ENCODE results near the gene UGT1A1. TPM values are rescaled to one million over a fixed set of nuclear protein-coding genes. Genes with fewer than 3 reads are reported as not detected.

Gene UGT1A1
- total and polyA plus RNA-seq, 2 of the 13 experiments (the other 11 are each of a cell fraction or from before 2014, with no cell fraction given) = 0.69 to 0.75 TPM

DNA sequence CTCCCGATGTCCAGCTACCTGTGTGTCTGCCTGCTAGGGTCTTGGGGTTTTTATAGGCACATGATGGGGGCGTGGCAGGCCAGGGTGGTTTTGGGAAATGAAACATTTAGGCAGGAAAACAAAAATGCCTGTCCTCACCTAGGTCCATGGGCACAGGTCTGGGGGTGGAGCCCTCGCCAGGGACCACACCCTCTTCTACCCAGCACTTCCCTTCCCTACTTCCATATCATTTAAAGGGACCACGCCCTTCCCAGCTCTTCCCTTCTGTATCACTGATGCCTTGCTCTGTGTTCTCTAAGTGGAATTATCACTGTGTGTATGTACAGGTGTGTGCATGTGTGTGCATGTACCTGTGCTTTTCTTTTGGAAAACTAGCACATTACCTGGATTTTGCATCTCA lies 6.3 kb downstream of the UGT1A1 start:
- Histone ChIP-seq H3K27me3 (ENCODE audit: control insufficient read depth in 1 of 2, insufficient read depth in 2 of 2, low read length in 2 of 2) (peaks cover 4 to 47% of the 10 kb centered on the region in 2 experiments; a peak in 3 of 5 replicates), H4K20me1 (ENCODE audit: insufficient read depth, low read length) (no peaks in the 10 kb centered on the region), H3K4me3 (replicated peaks in 1 of 3; ENCODE audit: insufficient read depth in 1 of 3, low read depth in 2 of 3, low read length in 3 of 3) (no peak overlapping the region), H3K79me2 (ENCODE audit: insufficient read depth, low read length) (no peaks in the 10 kb centered on the region), H3K9me3 (ENCODE audit: low read length) (no peaks in the 10 kb centered on the region), H3K36me3 (replicated peaks in 1 of 2; ENCODE audit: control insufficient read depth in 1 of 2, insufficient read depth in 2 of 2, low read length in 2 of 2) (no peaks in the 10 kb centered on the region), H3K4me2 (ENCODE audit: low read depth, low read length) (no peak overlapping the region), H2AFZ (ENCODE audit: low read length) (no peak overlapping the region), H3K27ac (ENCODE audit: extremely low read length, insufficient read depth, low read length) (no peak overlapping the region), H3K9ac (ENCODE audit: insufficient read depth, low read depth, low read length) (no peak overlapping the region), H3K4me1 (ENCODE audit: insufficient read depth, low read length) (no peaks in the 10 kb centered on the region)
- CTCF ChIA-PET (ENCODE audit: low intra/inter-chr PET ratio, low total read pairs) = no interaction called here
- DNase-seq (ENCODE audit: low spot score) = no peak
- intact Hi-C loops (cut with micrococcal nuclease; ENCODE audit: unreplicated experiment) (no loop called here), in situ Hi-C loops (cut with HindIII; ENCODE audit: extremely low pct_ligation_motif_present, low pct_unique_long_range_greater_than_20kb) (no loop called here)
- WGBS (ENCODE audit: low lambda C conversion rate) = 68% methylated on average over 4 of the region's 4 CpGs
- TF ChIP-seq KDM6A (CRISPR knock-in tag; IDR thresholded peaks at IDR 0.05; ENCODE audit: low read depth) = no peak
- BruUV-seq (replicated peaks) = no TSS peak
- ATAC-seq = no peak
- POLR2A ChIA-PET = no interaction called here
- FAIRE-seq = no peak

DNA sequence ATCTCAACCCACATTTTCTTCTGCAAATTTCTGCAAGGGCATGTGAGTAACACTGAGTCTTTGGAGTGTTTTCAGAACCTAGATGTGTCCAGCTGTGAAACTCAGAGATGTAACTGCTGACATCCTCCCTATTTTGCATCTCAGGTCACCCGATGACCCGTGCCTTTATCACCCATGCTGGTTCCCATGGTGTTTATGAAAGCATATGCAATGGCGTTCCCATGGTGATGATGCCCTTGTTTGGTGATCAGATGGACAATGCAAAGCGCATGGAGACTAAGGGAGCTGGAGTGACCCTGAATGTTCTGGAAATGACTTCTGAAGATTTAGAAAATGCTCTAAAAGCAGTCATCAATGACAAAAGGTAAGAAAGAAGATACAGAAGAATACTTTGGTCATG lies 8.0 kb downstream of the UGT1A1 start:
- ATAC-seq (no peak), DNase-seq (ENCODE audit: low spot score) (no peak), FAIRE-seq (no peak)
- Histone ChIP-seq H3K79me2 (ENCODE audit: insufficient read depth, low read length) (no peaks in the 10 kb centered on the region), H4K20me1 (ENCODE audit: insufficient read depth, low read length) (no peaks in the 10 kb centered on the region), H3K27ac (ENCODE audit: extremely low read length, insufficient read depth, low read length) (no peak overlapping the region), H3K4me2 (ENCODE audit: low read depth, low read length) (no peak overlapping the region), H3K4me3 (replicated peaks in 1 of 3; ENCODE audit: insufficient read depth in 1 of 3, low read depth in 2 of 3, low read length in 3 of 3) (no peak overlapping the region), H2AFZ (ENCODE audit: low read length) (no peak overlapping the region), H3K4me1 (ENCODE audit: insufficient read depth, low read length) (no peaks in the 10 kb centered on the region), H3K9ac (ENCODE audit: insufficient read depth, low read depth, low read length) (no peak overlapping the region), H3K27me3 (ENCODE audit: control insufficient read depth in 1 of 2, insufficient read depth in 2 of 2, low read length in 2 of 2) (peaks cover 4 to 38% of the 10 kb centered on the region in 2 experiments; a peak in 4 of 5 replicates), H3K36me3 (replicated peaks in 1 of 2; ENCODE audit: control insufficient read depth in 1 of 2, insufficient read depth in 2 of 2, low read length in 2 of 2) (no peaks in the 10 kb centered on the region), H3K9me3 (ENCODE audit: low read length) (no peaks in the 10 kb centered on the region)
- TF ChIP-seq ZNF30 (CRISPR knock-in tag; IDR thresholded peaks at IDR 0.05) (no peak), ZNF883 (CRISPR knock-in tag; IDR thresholded peaks at IDR 0.05; ENCODE audit: not compliant biosample characterization) (no peak), KDM2A (CRISPR knock-in tag; IDR thresholded peaks at IDR 0.05; ENCODE audit: borderline replicate concordance, low read depth) (no peak), ZNF354B (CRISPR knock-in tag; IDR thresholded peaks at IDR 0.05) (no peak)
- TF ChIP-seq, protein P1, sequence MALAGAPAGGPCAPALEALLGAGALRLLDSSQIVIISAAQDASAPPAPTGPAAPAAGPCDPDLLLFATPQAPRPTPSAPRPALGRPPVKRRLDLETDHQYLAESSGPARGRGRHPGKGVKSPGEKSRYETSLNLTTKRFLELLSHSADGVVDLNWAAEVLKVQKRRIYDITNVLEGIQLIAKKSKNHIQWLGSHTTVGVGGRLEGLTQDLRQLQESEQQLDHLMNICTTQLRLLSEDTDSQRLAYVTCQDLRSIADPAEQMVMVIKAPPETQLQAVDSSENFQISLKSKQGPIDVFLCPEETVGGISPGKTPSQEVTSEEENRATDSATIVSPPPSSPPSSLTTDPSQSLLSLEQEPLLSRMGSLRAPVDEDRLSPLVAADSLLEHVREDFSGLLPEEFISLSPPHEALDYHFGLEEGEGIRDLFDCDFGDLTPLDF (CRISPR knock-in tag; IDR thresholded peaks at IDR 0.05) = no peak
- ChIA-PET CTCF (ENCODE audit: low intra/inter-chr PET ratio, low total read pairs) (no interaction called here), POLR2A (no interaction called here)
- no TSS peak for BruUV-seq (replicated peaks)
- WGBS (ENCODE audit: low lambda C conversion rate) = 71% methylated on average over 4 of the region's 4 CpGs
- intact Hi-C loops (cut with micrococcal nuclease; ENCODE audit: unreplicated experiment) (no loop called here), in situ Hi-C loops (cut with HindIII; ENCODE audit: extremely low pct_ligation_motif_present, low pct_unique_long_range_greater_than_20kb) (no loop called here)
